Psoas muscle (tissue), 8 donors: ENCODE data around the gene EFCAB5. TPM values are rescaled to one million over a fixed set of nuclear protein-coding genes. Genes with fewer than 3 reads are reported as not detected.

Experiments
- ATAC-seq, 4 donors: fragments of 200-7000 bp; cut with Tn5 transposase; one replicate each; pipeline ENCODE4 v1.9.1; 2020; ENCODE audit warnings: moderate library complexity in 3 of 4, mild to moderate bottlenecking in 2 of 4
- DNase-seq, 2 donors: peaks; one replicate each; pipeline ENCODE4 v3.0.0-alpha.2; 2020
- H3K27ac ChIP-seq: fragments of 200-600 bp; one replicate; pipeline ENCODE4 v1.8.0; 2022
- H3K27me3 ChIP-seq, 3 donors: fragments of 200-600 bp in 1 of 3; one replicate each; pipeline versions ENCODE4 v1.6.1 to v1.8.0; 2013 to 2022; ENCODE audit warnings: low read length in 2 of 3, mild to moderate bottlenecking in 2 of 3, moderate library complexity in 1 of 3; ENCODE audit not compliant: insufficient read depth in 3 of 3
- H3K36me3 ChIP-seq, 2 donors: fragments of 200-600 bp in 1 of 2; one replicate each; pipeline versions ENCODE4 v1.6.1 to v1.8.0; 2013 to 2022; ENCODE audit warnings: low read depth in 1 of 2, mild to moderate bottlenecking in 1 of 2, moderate library complexity in 1 of 2; ENCODE audit not compliant: insufficient read depth in 1 of 2
- H3K4me1 ChIP-seq: fragments of 200-600 bp; one replicate; pipeline ENCODE4 v1.8.0; 2022
- H3K4me3 ChIP-seq: fragments of 200-600 bp; one replicate; pipeline ENCODE4 v1.8.0; 2022; ENCODE audit warnings: mild to moderate bottlenecking
- H3K9me3 ChIP-seq: fragments of 200-600 bp; one replicate; pipeline ENCODE4 v1.8.0; 2022
- WGBS, 3 donors: extraction: QIAGEN DNeasy Blood & Tissue Kit; methylation state at CpG; one replicate each; pipeline versions ENCODE4 v1.1.6 to v1.1.7; 2013; 5-methylcytosine and 5-hydroxymethylcytosine counted together
- intact Hi-C, 2 donors: fragments of 100-400 bp; cut with DNase I; formaldehyde crosslinking; loops; one replicate each; pipeline versions ENCODE4 v1.11.0 to v1.14.2; 2022
- polyA plus RNA-seq, 3 donors: library from polyadenylated mRNA; stranded (reverse); fragments of 200-250 nt; gene quantifications; one replicate each; pipeline ENCODE4 v1.2.3, GENCODE V29; 2013
- total RNA-seq, 4 donors: library from RNA; stranded (reverse); fragmentation: NEBNext Ultra II Directional in 2 of 4; extraction: Animal tissue kit (Norgen Biotek cat#: 25700) in 2 of 4; gene quantifications; one replicate each; pipeline versions ENCODE4 v1.2.1 to v1.2.4, GENCODE V29; 2021 to 2023
- TF ChIP-seq, protein P1 (sequence below): fragments of 200-600 bp; IDR thresholded peaks from one replicate; pipeline ENCODE4 v1.8.0; 2022; ENCODE audit warnings: antibody characterized with exemption
- donor health status: healthy with polysubstance abuse.
- donor health status: DM: no; HTN: no; CAD: no; lungs with moderate emphysema.
- donor health status: Bipolar disorder and iron deficiency.
- donor health status: healthy.
- donor health status: DM: yes; HTN: yes; CAD: no.
- donor health status: DM: no; HTN: no; CAD: no.
- donor health status: DM: no; HTN: no; CAD: no.
- donor health status: DM: yes; HTN: yes; CAD: no.

Gene EFCAB5
- total and polyA plus RNA-seq, 7 donors, result 0.10 to 0.67 (median 0.17) TPM; not detected in 4

DNA sequence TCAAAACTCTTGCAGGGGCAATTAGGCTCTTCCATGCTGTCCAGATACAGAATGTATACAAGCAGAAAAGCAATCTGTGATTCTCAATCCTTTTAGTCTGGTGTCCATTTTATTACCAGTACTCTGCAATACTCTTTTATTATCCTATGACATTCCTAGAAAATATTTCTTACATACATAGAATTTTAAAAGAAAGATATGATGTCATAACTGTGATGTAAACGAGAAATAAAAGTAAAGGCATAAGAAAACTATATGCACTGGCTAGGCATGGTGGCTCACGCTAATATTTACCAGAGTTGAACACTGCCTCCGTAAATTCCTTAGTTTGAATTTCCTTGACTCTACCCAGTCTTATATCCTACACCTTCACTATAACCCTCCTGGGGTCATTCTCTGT, 55.0 kb downstream of the EFCAB5 start:
- Histone ChIP-seq H3K4me1 (no peaks in the 10 kb centered on the region), H3K9me3 (no peaks in the 10 kb centered on the region), H3K4me3 (no peak overlapping the region), H3K27me3 (no peaks in the 10 kb centered on the region), H3K36me3 (no peaks in the 10 kb centered on the region), H3K27ac (no peak overlapping the region)
- DNase-seq, result no peak
- 88 to 94% (median 90%) methylated on average over 3 of the region's 3 CpGs for WGBS, 3 donors
- TF ChIP-seq, protein P1, sequence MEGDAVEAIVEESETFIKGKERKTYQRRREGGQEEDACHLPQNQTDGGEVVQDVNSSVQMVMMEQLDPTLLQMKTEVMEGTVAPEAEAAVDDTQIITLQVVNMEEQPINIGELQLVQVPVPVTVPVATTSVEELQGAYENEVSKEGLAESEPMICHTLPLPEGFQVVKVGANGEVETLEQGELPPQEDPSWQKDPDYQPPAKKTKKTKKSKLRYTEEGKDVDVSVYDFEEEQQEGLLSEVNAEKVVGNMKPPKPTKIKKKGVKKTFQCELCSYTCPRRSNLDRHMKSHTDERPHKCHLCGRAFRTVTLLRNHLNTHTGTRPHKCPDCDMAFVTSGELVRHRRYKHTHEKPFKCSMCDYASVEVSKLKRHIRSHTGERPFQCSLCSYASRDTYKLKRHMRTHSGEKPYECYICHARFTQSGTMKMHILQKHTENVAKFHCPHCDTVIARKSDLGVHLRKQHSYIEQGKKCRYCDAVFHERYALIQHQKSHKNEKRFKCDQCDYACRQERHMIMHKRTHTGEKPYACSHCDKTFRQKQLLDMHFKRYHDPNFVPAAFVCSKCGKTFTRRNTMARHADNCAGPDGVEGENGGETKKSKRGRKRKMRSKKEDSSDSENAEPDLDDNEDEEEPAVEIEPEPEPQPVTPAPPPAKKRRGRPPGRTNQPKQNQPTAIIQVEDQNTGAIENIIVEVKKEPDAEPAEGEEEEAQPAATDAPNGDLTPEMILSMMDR, result no peak
- intact Hi-C loops, result no loop called here
- ATAC-seq, result no peak

DNA sequence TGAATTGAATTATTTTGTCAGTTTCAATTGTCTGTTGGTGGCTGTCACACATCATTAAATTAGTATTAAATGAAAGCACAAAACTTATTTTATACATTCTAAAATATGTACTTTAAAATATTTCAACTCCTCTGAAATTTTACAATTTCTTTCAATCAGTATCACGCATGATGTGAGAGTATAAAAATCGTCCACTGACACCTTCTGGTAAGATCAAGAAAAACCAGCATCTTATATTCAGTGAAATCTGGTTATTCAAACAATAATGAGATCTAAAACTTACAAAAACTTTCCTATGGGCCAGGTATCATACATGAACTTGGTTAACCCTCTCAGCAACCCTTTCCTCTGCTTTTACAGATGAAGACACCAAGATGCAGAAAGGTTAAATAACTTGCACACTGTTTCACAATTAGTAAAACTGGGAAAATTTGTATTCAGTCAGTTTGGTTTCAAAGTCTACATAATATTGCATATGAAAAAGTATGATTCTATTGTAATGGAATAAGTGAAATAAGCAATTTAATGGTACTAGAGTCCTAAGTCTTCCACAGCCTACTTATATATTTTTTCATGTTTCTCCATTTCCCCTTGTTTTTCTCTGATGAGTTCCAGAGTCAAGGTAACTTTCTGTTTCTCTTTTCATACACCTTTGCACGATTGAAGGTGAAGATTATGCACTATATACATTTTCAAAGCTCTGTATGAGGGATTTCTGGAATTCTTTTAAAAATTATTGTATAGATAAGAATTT, 58.7 kb downstream of the EFCAB5 start:
- DNase-seq (no peak), ATAC-seq (no peak)
- no peaks in the 10 kb centered on the region for H3K27me3 ChIP-seq
- H3K9me3 ChIP-seq, result no peaks in the 10 kb centered on the region
- 57 to 77% (median 59%) methylated on average over 3 of the region's 3 CpGs for WGBS, 3 donors
- no peaks in the 10 kb centered on the region for H3K4me1 ChIP-seq
- no peaks in the 10 kb centered on the region for H3K36me3 ChIP-seq
- no peak overlapping the region for H3K27ac ChIP-seq
- TF ChIP-seq, protein P1, result no peak
- intact Hi-C loops, result no loop called here
- H3K4me3 ChIP-seq, result no peak overlapping the region

DNA sequence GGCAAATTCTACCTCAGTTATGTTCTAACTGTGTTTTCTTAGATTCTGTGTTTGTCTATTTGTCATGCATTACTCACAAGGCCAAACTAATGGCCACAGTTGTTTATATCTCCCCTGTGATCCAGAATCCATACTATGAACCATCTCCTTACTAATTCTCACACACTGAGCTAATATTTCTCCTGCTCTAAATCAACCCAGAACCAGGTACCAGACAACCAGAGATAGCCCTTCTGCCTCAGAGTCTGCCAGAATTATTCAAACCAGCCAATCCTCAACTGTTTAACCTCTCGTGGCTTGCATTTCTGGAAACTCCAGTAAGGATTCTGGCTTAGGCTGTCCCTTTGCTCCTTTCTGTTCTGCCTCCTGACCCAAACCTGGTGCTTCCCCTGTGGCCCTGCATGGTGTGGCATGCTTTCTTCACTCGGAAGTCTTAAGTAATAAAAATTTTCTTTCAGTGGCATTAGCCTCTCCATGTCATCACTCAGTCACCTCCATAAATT, 59.4 kb downstream of the EFCAB5 start:
- no peaks in the 10 kb centered on the region for H3K9me3 ChIP-seq
- ATAC-seq, result no peak
- no peaks in the 10 kb centered on the region for H3K4me1 ChIP-seq
- no peak overlapping the region for H3K27ac ChIP-seq
- H3K4me3 ChIP-seq, result no peak overlapping the region
- whole genome bisulfite sequencing, 3 donors, result 52 to 77% (median 60%) methylated on average over 2 of the region's 2 CpGs
- H3K36me3 ChIP-seq, result no peaks in the 10 kb centered on the region
- TF ChIP-seq, protein P1, result no peak
- H3K27me3 ChIP-seq, result no peaks in the 10 kb centered on the region
- intact Hi-C loops, result no loop called here
- no peak for DNase-seq

DNA sequence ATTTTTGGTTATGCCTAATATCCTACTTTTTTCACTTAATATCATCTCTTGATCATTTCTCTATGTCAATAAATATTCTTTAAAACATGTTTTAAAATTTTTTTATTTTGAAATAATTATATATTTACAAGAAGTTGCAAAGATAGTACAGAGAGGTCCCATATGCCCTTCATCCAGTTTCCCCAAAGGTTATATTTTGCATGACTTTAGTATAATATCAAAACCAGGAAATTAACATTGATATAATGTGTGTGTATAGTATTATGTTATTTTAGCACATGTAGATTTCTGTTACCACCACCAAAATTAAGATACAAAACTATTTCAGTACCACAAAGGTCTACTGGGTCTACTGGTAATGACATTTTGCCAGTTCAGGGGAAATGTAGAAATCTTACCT, 60.7 kb downstream of the EFCAB5 start:
- no peak for DNase-seq

More for the DNA sequence above, 60.7 kb downstream of the EFCAB5 start:
- no peaks in the 10 kb centered on the region for H3K4me1 ChIP-seq
- intact Hi-C loops, result no loop called here
- TF ChIP-seq, protein P1, result no peak
- ATAC-seq, result no peak
- H3K36me3 ChIP-seq, result no peaks in the 10 kb centered on the region
- H3K27me3 ChIP-seq, result no peaks in the 10 kb centered on the region
- H3K4me3 ChIP-seq, result no peak overlapping the region
- no peaks in the 10 kb centered on the region for H3K9me3 ChIP-seq
- no peak overlapping the region for H3K27ac ChIP-seq
